Measurements from ENCODE around the gene MEP1A.
"Not testable (repeated sequence)": the region's sequence is repeated elsewhere in the genome, so short reads cannot be mapped to it uniquely, and the experiment has no call there.

Gene MEP1A

GRCh38 chr6:46793138-46793537 lies at the start of gene MEP1A:
Gene MEP1A (plus strand): TSS chr6:46793389. CDS start chr6:46793399, 10 bp downstream.
- DNase-seq: no peak

GRCh38 chr6:46743425-46744158 lies 49.6 kb upstream of the MEP1A start:
- DNase-seq: no peak

GRCh38 chr6:46744159-46744725 lies 48.9 kb upstream of the MEP1A start:
- not testable (repeated sequence) for DNase-seq

GRCh38 chr6:46745973-46746372 lies 47.2 kb upstream of the MEP1A start:
- no peak for DNase-seq

GRCh38 chr6:46746696-46747095 lies 46.5 kb upstream of the MEP1A start, which contains the start of gene ANKRD66:
Gene ANKRD66 (plus strand): TSS chr6:46746933. CDS start chr6:46751949, 5,016 bp downstream.
- DNase-seq: no peak

- no peak for DNase-seq
These were observed 44.2 kb upstream of the MEP1A start for GRCh38 chr6:46748940-46749503.

- no peak for DNase-seq
These were observed 43.5 kb upstream of the MEP1A start for GRCh38 chr6:46749731-46750130.

GRCh38 chr6:46751658-46752057 lies 41.5 kb upstream of the MEP1A start:
- no peak for DNase-seq

- no peak for DNase-seq
These were observed 37.3 kb upstream of the MEP1A start for GRCh38 chr6:46755865-46756264.

GRCh38 chr6:46756469-46757213 lies 36.5 kb upstream of the MEP1A start:
- DNase-seq: no peak

GRCh38 chr6:46757214-46757596 lies 36.0 kb upstream of the MEP1A start:
- DNase-seq: no peak

- DNase-seq: no peak
These were observed 34.0 kb upstream of the MEP1A start for GRCh38 chr6:46758960-46759753.

- DNase-seq: no peak
These were observed 32.3 kb upstream of the MEP1A start for GRCh38 chr6:46760925-46761324.

GRCh38 chr6:46763466-46763865 lies 29.7 kb upstream of the MEP1A start:
- no peak for DNase-seq

GRCh38 chr6:46764280-46764679 lies 28.9 kb upstream of the MEP1A start:
- DNase-seq: not testable (repeated sequence)

- no peak for DNase-seq
These were observed 28.2 kb upstream of the MEP1A start for GRCh38 chr6:46764961-46765360.

- no peak for DNase-seq
These were observed 21.2 kb upstream of the MEP1A start for GRCh38 chr6:46772016-46772415.

- no peak for DNase-seq
These were observed 20.4 kb upstream of the MEP1A start for GRCh38 chr6:46772762-46773161.

- DNase-seq: no peak
These were observed 19.9 kb upstream of the MEP1A start for GRCh38 chr6:46773201-46773855.

GRCh38 chr6:46774736-46775135 lies 18.5 kb upstream of the MEP1A start:
- not testable (repeated sequence) for DNase-seq

- no peak for DNase-seq
These were observed 17.0 kb upstream of the MEP1A start for GRCh38 chr6:46776070-46776712.

Measured in activated naive CD4-positive, alpha-beta T cell treated with Interleukin-2 at 50 U/mL for 16 hours (primary cell).